Epidermal melanocyte (primary cell): ENCODE measurements around the gene GTF2F2.
A peak's percentile ranks its signal among the peaks of the same experiment; 100 is the strongest.
"Not testable (repeated sequence)": the region's sequence is repeated elsewhere in the genome, so short reads cannot be mapped to it uniquely, and the experiment has no call there.

Source experiments
- DNase-seq: peaks from one replicate; pipeline ENCODE4 v3.0.0; 2011; ENCODE audit warnings: low spot score; ENCODE audit not compliant: insufficient read length

Gene GTF2F2

DNA sequence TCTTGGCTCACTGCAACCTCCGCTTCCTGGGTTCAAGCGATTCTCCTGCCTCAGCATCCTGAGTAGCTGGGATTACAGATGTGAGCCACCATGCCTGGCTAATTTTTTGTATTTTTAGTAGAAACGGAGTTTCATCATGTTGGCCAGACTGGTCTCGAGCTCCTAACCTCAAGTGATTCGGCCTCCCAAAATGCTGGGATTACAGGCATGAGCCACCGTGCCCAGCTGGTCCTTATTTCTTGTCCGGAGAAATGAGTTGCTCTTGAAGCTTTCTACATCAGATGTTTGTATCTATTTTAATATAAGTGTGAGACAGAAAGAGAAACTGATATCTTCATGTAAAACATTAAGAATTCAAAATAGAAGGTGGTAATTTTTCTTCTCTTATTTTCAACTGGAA, 124.4 kb downstream of the GTF2F2 start:
- DNase-seq = not testable (repeated sequence)

DNA sequence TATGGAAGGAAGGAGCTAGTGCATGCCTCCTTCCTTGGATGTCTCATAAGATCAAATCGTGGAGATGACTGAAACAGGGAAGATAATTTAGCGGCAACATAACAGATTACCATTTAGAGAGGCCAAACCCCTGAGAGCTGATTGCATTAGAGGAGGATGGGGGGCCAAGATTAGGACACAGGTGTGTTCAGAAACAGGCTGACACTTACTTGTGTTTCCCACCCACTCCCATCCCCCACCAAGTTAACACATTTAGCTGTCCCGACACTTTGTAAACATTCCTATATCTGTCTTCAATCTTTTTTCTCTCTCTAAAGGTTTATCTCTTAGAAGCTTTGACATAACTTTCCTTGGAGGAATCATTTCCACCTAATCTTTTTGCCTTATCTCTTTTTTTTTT, 129.4 kb downstream of the GTF2F2 start:
- DNase-seq = no peak

DNA sequence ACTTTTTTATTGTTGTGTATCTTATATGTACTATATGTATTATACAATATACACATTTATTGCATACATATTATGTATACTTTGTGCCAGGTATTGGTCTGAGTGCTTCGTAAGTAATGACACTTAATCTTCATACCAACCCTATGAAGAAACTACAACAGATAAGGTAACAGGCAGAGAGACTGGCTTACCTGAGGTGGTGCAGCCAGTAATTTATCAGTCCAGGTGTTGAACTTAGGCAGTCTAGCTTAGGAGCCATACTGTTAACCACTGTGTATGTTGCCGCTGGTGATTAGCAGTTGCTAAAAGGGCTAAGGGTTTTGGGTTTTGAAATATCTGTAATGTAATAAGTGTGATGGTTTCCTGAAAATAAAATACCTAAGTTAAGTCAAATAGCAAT, 134.1 kb downstream of the GTF2F2 start:
- DNase-seq = no peak

DNA sequence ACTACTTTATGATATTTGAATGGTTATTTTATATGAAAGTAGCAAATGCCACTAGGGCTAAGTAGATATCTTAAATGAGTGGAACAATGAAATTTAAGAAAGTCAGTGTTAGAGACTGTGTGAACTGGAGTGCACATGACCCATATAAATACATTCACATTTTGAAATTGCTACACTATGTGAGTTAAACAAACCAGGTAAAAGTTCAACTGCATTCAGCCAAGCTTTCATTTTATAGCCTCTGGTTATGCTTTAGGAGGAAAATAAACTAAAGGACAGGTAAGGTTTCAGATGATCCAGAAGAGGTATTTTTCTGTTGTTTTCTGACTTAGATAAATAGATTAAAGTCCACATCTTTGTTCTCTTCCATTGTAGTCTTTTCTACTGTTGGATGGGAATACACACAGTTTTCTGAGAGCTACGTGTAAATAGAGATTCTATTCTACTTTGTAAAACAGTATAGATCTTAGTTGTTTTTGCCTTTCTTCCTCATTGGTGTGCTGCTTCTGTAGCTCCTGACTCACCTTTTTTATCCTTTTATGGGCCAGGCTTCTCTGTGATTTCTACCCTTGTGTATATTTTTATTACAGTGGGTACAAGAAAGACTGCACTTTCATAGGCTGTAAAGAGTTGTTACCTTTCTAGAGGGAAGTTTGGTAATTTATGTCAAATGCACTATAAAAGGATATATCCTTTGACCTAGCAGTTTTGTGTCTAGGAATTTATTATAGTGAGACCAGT, 135.1 kb downstream of the GTF2F2 start:
- DNase-seq = no peak

DNA sequence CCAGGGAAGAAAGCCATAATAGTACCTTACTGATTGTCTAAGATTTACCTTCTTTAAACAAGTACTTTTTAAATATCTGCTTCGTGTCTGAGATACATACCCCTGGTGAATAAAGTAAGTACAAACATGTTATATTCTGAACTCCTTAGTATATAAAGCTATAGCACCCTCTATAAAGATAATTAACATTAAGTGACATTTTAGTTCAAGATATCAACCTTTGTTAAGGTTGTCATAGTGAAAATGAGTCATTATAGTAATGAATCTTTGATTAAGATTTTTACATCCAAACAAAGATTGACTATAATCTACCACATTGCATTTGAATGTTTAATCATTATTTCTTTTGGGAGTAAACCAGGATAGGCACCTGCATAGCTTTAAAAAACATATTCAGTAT, 135.9 kb downstream of the GTF2F2 start:
- no peak for DNase-seq

DNA sequence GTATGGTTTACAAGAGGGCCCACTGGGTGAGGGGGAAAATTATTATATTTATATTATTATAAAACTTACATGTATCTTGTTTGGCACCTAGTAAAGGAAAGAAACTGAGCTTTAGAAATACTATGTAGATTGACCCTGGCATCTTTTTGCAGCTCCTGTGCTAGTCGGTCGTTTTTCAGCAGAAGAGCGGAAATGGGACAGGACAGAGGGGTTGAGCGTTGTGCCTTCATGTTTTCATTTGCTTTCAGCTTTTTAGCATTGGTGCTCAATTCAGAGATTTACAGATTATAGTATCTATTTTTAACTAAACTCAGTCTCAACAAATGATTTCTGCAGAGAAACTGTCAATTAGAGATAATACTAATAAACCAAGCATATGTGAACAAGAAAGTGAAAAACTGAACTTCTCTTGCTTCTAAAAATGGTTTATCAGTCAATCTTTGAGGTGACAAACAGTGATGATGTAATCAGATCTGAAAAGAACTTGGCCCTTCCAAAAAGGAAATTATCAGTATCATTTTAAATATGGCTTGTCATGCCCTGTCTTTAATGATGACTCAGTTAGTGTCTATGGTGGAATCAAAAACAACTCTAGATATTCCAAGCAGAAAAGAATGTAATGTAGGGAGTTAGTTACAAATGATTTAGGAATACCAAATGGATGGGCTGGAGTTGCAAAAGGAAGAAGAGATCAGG, 137.5 kb downstream of the GTF2F2 start:
- DNase-seq = no peak

DNA sequence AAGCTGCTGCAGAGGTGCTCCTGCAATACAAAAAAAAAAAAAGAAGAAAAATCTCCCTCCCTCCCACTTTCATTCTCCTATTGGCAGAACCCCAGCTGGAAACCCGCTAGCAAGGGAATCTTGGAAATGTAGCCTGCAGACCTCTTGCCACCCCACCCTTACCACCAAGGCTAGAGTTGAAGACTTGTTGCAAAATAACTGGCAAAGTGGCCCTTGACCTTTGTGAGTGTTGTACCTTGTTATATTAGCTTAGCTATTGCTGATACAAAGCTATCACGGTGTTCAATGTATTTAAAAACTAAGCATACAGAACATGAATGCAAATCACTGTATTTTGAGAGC, 138.0 kb downstream of the GTF2F2 start:
- no peak for DNase-seq

DNA sequence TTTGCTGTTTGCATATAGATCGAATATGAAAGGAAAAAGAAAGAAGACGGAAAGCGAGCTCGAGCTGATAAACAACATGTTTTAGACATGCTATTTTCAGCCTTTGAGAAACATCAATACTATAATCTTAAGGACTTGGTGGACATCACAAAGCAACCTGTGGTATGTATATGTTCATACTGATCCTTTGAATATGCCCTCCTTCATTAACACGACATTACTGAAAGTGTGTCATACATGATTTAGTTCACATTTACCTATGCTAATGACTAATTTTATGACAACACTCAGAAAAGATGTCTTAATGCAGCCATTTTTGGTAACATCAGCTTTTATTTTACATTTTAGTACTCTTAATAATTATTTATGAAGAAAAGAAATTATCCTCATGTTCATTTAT, 146.9 kb downstream of the GTF2F2 start:
- no peak for DNase-seq

DNA sequence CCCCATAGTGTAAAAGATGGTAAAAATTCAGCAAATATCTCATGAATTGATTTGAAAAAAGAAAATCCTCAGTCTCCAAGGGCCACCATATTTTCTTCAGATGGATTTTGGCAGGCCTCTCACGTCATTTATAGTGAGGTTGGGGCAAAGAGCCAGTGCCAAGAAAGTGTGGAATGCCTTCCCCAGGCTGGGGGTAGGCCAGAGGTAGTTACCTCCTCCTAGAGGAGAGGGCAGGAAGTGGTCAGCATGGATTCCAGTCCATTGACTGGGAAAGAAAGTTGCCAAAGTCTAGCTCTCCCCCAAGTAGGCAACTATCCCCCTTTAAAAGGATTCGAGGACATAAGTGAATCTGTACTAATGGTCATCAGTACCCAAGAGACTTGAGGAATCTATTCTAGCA, 148.9 kb downstream of the GTF2F2 start:
- DNase-seq = no peak

DNA sequence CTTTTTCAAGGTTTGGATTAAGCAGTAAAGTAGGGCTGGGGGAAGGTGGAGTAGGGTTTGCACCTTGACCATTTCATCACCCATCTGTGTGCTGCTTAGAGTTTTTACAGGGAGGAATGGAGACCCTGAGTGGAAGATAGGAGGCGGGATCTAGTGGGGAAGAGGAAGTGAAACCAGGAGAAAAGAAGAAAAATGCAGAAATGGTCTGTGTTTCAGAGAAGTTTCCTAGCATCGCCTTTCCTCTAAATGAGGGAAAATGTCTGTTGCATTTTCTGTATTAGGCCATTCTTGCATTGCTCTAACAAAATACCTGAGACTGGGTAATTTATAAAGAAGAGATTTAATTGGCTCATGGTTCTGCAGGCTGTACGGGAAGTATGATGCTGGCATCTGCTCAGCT, 156.6 kb downstream of the GTF2F2 start:
- no peak for DNase-seq

DNA sequence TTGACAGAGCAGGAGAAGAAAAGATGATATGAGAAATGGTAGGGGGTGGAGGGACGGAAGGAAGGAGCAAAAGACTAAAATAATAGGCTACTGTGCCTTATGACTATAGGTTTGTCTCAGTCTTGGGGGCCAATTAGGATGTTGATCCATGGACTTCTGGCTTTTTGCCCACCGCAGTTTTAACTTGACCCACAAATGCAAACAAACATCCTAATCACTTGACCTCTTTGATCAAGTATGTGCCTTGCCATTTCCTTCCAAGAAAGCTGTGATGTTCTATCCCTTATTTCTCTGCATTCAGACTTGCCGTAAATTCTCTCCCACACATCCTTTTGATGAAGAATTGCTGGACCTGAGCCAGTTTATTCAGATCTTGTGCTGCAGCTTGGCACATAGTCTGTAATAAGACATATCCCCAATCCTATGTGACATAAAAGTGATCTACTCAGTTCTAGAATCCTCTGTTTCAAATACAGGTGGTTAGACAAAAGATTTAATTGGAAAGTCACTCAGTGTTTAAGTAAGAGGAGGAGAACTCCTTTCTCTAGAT, 157.9 kb downstream of the GTF2F2 start:
- DNase-seq = no peak

DNA sequence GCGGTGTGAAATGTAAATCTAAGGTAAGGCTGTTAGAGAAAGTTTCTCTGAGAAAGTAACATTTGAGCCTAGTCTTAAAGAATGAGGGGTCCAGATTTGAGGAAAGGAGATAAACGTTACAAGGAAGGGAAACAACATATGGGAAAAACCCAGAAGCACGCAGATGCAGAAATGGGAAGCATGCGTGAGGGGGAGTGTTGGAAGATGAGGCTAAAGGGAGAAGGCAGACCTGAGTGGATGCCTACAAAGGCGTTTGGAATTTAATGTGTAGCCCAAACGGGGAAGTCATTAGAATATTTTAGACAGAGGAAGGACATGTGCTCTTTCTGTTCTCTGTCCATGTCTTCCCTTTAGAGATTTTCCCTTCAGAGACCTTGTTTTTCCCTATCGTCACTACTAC, 159.7 kb downstream of the GTF2F2 start:
- DNase-seq = no peak

DNA sequence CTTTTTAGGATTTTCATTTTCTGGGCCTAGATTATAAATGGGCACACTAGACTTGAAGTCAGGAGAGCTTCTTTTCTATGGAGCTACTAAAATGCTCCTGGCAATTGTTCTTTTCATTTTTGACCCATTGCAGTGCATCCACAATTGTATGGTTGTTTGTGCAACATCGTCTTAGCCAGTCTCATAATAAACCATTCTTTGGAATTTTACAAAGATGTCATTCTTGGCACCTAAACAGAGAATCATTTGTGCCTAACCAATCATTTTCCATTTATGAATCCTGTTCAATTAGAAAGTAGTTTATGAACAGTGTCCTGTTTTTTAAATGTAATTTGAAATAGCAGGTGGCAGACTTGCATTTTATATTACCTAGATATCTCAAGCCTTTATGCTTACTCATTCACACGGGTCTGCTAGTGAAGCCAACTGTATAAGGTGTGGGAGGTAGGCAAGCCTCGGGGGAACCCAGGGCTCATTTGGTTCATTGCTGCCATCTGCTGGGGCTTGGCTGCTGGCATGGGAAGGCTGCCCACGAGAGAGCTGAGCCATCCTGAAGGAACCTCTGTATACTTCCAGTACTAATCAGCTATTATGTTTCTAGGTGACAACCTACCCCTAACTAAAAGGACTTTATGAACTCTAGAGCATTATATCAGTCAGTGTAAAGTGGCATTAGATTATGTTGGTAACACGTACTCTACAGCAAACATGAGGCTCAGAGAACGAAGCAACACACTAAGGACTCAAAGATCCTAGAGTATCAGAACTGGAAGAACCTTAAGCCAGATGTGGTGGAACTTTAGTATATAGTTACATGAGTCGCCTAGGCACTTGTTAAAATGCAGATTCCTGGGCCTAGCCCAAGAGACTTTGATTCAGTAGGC, 160.7 kb downstream of the GTF2F2 start:
- peak; percentile 84 for DNase-seq

DNA sequence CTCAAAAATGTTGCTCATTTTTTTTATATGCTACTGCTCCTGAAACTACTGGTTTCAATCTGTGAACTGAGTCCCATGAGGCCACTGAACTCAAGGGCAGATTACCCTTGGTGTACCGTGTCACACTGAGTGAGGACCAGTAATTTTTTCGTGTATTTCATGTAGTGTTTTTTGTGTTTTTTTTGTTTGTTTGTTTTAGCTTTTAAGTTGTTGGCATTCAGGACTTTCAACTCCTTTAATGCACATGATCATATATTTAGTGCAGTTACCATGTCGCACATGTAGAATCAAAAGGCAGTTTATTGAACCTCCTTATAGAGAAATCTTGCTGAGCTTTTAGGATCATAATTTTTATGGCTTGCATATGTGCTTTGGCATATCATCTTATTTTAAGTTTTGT, 162.7 kb downstream of the GTF2F2 start:
- DNase-seq = no peak

DNA sequence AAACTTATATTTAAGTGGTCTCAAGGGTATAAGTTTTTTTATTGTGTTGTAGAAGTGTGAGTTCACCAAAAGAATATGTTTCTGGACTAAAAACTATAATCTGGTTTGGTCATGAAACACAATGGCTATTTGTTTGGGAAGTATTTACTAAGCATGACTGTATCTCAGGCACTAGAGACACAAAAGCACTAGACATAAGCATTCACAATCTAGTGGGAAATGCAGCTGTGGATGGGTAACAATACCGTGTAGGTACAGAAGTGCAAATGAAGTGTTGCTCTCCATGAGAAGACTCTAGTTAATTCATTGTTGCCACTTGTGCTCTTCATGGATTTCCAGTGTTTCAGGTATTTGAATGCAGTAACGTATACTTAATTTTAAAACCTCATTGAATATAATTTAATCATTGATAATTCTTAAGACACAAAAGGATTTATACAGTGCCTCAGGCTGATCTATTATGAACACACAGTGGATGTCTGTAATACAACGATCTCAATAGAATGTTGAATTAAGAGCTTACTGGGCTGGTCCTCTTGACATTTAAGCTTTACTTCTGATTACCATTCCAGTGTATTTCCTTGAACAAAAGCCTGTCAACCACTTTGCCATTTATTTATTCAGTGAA, 169.7 kb downstream of the GTF2F2 start:
- no peak for DNase-seq

DNA sequence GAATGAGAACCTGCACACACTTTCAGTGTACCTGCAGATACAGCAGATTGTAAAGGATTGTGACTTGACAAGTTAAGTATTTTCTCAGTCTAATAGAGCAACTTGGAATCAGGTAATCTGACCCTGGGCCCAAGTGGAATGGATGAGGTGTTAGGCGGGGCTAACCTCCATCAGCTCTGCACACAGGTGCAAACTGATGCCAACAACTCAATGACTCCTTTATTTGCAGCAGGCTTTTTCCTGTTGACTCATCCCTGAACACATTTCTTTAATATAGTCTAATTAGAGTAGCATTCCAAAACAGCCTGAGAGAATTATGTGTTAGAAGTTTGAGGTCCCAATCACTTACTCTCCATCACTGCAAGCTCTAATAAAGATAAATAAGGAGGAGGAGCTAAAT, 171.9 kb downstream of the GTF2F2 start:
- no peak for DNase-seq

DNA sequence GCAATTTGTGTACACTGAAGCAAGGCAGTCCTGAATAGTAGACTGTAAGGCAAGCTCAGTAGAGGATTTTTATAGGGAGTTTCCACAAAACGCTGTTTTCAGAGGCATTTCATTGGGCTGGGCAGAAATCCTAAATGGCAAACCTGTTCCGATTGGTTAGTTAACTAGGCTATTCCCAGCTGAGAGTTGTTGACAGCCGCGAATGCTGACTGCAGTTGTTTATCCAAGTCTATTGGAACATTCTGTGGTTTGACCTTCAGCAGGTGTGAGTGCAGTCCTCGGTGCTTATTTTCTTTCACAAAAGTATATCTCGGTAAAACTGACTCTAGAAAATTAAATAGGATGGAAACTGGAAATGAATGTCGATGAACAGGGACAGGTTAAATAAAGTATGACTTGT, 175.2 kb downstream of the GTF2F2 start:
- no peak for DNase-seq

DNA sequence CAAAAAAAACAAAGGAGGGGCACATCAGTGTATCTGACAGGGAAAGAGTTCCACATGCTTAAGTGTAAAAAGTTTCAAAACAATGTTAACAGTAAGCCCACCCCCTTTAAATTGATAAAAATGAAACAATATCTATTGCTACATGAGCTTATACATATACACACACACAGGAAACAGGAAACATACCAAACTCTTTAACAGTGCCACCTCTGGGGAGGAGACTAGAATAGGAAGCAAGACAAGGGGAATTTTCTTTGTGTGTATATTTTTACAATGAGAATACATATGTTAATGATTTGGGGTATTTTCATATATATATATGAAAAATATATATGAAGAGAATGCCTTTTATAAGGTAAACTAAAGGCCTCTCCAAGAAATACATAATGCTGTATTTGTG, 175.9 kb downstream of the GTF2F2 start:
- no peak for DNase-seq

DNA sequence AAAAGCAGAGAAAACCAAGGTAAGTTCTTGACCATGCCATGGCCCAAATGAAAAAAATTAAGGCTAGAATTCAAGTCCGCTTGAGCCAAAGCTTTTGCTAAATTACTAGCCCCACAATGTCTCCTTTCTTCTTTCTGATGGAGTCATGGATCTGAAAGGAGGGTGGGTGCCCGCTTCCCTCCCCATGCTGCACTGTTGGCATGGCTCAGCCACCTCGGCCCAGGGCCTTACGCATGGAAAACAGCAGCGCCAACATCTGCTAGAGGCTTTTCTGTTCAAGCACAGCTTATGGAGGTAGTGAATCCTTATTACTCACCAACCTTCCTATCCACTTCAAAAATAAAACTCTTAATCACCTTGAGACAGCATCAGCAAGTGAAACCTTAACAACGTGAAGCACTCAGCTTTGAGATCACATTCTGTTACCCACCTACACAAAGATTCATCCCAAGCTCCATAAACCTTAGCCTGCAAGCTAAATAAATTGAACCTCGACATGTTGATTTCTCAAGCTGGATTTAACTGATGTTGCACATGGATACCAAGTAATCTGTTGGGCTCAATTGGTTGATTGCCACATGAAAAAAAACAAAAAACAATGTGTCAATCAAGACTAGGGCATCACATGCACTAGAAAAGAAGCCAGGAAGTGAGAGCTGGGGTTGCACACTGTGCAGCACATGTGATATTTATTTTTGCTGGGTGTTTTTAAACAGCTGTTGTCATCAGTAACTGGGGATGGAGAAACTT, 177.3 kb downstream of the GTF2F2 start:
- no peak for DNase-seq

DNA sequence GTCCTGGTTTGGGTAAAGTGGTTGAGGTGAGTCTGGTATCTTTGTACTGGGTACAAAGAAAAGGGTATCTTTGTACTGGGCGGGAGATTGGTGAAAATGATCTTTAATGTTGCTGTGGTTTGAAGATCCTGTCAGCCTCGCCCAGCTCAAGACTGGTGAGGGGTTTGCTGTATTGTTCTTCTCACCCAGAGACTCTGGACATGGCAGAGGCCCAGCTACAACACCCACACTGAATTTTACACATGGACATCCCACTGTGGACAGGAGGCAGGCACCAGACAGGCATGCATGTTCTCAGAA, 177.8 kb downstream of the GTF2F2 start:
- no peak for DNase-seq

DNA sequence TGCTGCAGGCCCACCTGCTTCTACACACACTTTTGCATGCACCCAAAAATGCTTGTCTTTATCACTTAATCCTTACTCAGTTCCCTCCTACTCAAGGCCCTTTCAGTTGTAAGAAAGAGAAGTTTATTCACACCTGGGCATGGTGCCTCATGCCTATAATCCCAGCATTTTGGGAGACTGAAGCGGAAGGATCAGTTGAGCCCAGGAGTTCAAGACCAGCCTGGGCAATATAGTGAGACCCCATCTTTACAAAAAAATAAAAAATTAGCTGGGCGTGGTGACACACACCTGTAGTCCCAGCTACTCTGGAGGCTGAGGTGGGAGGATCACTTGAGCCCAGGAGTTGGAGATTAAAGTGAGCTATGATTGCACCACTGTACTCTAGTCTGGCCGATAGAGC, 178.2 kb downstream of the GTF2F2 start:
- DNase-seq = not testable (repeated sequence)
